Glutamatergic neuron (in vitro differentiated cells): ENCODE data around the gene BRD4. TPM values are rescaled to one million over a fixed set of nuclear protein-coding genes. Genes with fewer than 3 reads are reported as not detected.

Experiments used
- DNase-seq: peaks from one replicate; pipeline ENCODE4 v3.0.0; 2022
- H3K27ac Mint-ChIP-seq: one replicate; pipeline ENCODE4 v1.8.0; 2020; ENCODE audit warnings: mild to moderate bottlenecking, mixed read lengths, inconsistent platforms; ENCODE audit not compliant: unreplicated experiment
- H3K27me3 Mint-ChIP-seq: one replicate; pipeline ENCODE4 v1.8.0; 2020; ENCODE audit warnings: mild to moderate bottlenecking, moderate library complexity, mixed read lengths, inconsistent platforms; ENCODE audit not compliant: unreplicated experiment
- H3K36me3 Mint-ChIP-seq: one replicate; pipeline ENCODE4 v1.8.0; 2020; ENCODE audit warnings: mild to moderate bottlenecking, mixed read lengths, inconsistent platforms; ENCODE audit not compliant: unreplicated experiment
- H3K4me1 Mint-ChIP-seq: one replicate; pipeline ENCODE4 v1.8.0; 2020; ENCODE audit warnings: mild to moderate bottlenecking, low read depth, mixed read lengths, inconsistent platforms; ENCODE audit not compliant: unreplicated experiment
- H3K4me3 Mint-ChIP-seq: one replicate; pipeline ENCODE4 v1.8.0; 2020; ENCODE audit warnings: mild to moderate bottlenecking, mixed read lengths, inconsistent platforms; ENCODE audit not compliant: unreplicated experiment
- H3K9me3 Mint-ChIP-seq: one replicate; pipeline ENCODE4 v1.8.0; 2020; ENCODE audit warnings: mild to moderate bottlenecking, moderate library complexity, mixed read lengths, inconsistent platforms; ENCODE audit not compliant: unreplicated experiment
- CTCF ChIP-seq: fragments of 200-600 bp; sonication (generic); IDR thresholded peaks from one replicate; pipeline ENCODE4 v1.5.0; 2021; ENCODE audit not compliant: partially characterized antibody, unreplicated experiment
- total RNA-seq: library from RNA; stranded (reverse); fragmentation: NEBNext Ultra II Directional; extraction: Animal tissue kit (Norgen Biotek cat#: 25700); gene quantifications from one replicate; pipeline ENCODE4 v1.2.1, GENCODE V29; 2021; ENCODE audit not compliant: unreplicated experiment

BRD4 gene
- total RNA-seq, 1 donor from 2014 or later, result 162 TPM

- peaks cover 14% of the 10 kb centered on the region for H3K9me3 Mint-ChIP-seq
- H3K27me3 Mint-ChIP-seq, result peaks cover 5% of the 10 kb centered on the region
- no peaks in the 10 kb centered on the region for H3K36me3 Mint-ChIP-seq
- peak overlapping the region; percentile 70 for H3K4me3 Mint-ChIP-seq
- H3K27ac Mint-ChIP-seq, result peak overlapping the region; percentile 97
- peak; percentile 79 for DNase-seq
- no peak for TF ChIP-seq CTCF
- H3K4me1 Mint-ChIP-seq, result peaks cover 68% of the 10 kb centered on the region
Observed at GRCh38 chr19:15280915-15281683, 51.2 kb downstream of the BRD4 start.

- Mint-ChIP-seq H3K27ac (peak overlapping the region; percentile 97), H3K27me3 (peaks cover 5% of the 10 kb centered on the region), H3K4me3 (peak overlapping the region; percentile 70), H3K36me3 (no peaks in the 10 kb centered on the region), H3K4me1 (peaks cover 66% of the 10 kb centered on the region), H3K9me3 (peaks cover 17% of the 10 kb centered on the region)
- DNase-seq, result no peak
- TF ChIP-seq CTCF, result no peak
Observed at GRCh38 chr19:15280048-15280725, 52.2 kb downstream of the BRD4 start.

- TF ChIP-seq CTCF, result no peak
- Mint-ChIP-seq H3K4me1 (peaks cover 58% of the 10 kb centered on the region), H3K36me3 (no peaks in the 10 kb centered on the region), H3K27me3 (peaks cover 5% of the 10 kb centered on the region), H3K4me3 (peak overlapping the region; percentile 70), H3K9me3 (peaks cover 14% of the 10 kb centered on the region), H3K27ac (peak overlapping the region; percentile 97)
- no peak for DNase-seq
Observed at GRCh38 chr19:15279326-15279904, 52.9 kb downstream of the BRD4 start.

GRCh38 chr19:15276620-15277215 lies 55.6 kb downstream of the BRD4 start:
- H3K27ac Mint-ChIP-seq, result peak overlapping the region; percentile 95
- H3K4me1 Mint-ChIP-seq, result peaks cover 63% of the 10 kb centered on the region
- H3K36me3 Mint-ChIP-seq, result peaks cover 1% of the 10 kb centered on the region
- H3K4me3 Mint-ChIP-seq, result peak overlapping the region; percentile 67
- H3K9me3 Mint-ChIP-seq, result peaks cover 19% of the 10 kb centered on the region
- TF ChIP-seq CTCF, result no peak
- DNase-seq, result no peak
- peaks cover 10% of the 10 kb centered on the region for H3K27me3 Mint-ChIP-seq
